Body of pancreas (tissue), 4 donors: Measurements from ENCODE around the gene ZNF79. TPM values are rescaled to one million over a fixed set of nuclear protein-coding genes. Genes with fewer than 3 reads are reported as not detected.
A peak's percentile ranks its signal among the peaks of the same experiment; 100 is the strongest.

Experiments
- ATAC-seq: fragments of 150-250 bp; one replicate; pipeline ENCODE4 v1.9.1; 2016
- DNase-seq, 4 donors: peaks; one replicate each; pipeline ENCODE4 v3.0.0-alpha.2; 2019
- H3K27ac ChIP-seq, 4 donors: fragments of 200-600 bp; sonication (generic); 1 replicate in 3 of 4; 2 replicates in 1 of 4; pipeline versions ENCODE4 v1.5.1 to v1.6.1; 2016 to 2019; ENCODE audit warnings: mild to moderate bottlenecking in 1 of 4, mixed read lengths in 1 of 4, moderate library complexity in 1 of 4
- H3K27me3 ChIP-seq, 2 donors: fragments of 200-600 bp; sonication (generic); one replicate each; pipeline ENCODE4 v1.6.0; 2016; ENCODE audit warnings: mild to moderate bottlenecking in 1 of 2
- H3K36me3 ChIP-seq, 2 donors: fragments of 200-600 bp; sonication (generic); replicated peaks in 1 of 2; 2 replicates each; pipeline ENCODE4 v1.5.1; 2016; ENCODE audit warnings: low read depth in 2 of 2; ENCODE audit not compliant: insufficient read depth in 1 of 2
- H3K4me1 ChIP-seq: fragments of 200-600 bp; sonication (generic); one replicate; pipeline ENCODE4 v1.6.0; 2016
- H3K4me3 ChIP-seq, 2 donors: fragments of 200-600 bp; sonication (generic); 1 replicate in 1 of 2; 2 replicates in 1 of 2; pipeline ENCODE4 v1.5.1; 2016 to 2019
- H3K9me3 ChIP-seq, 3 donors: fragments of 200-600 bp; sonication (generic); 1 replicate in 2 of 3; 2 replicates in 1 of 3; pipeline ENCODE4 v1.5.1; 2016
- CTCF ChIP-seq, 7 experiments: fragments of 450-650 bp in 4 of 7; fragments of 200-600 bp in 3 of 7; sonication (generic) in 3 of 7; IDR thresholded peaks; one replicate each; pipeline ENCODE4 v1.5.1; 2016 to 2019; ENCODE audit warnings: antibody characterized with exemption in 7 of 7
- POLR2A ChIP-seq, 3 donors: fragments of 450-650 bp; IDR thresholded peaks; one replicate each; pipeline ENCODE4 v1.6.1; 2016; ENCODE audit warnings: antibody characterized with exemption in 3 of 3, mild to moderate bottlenecking in 2 of 3
- WGBS, 2 donors: methylation state at CpG; one replicate each; pipeline ENCODE4 v1.1.5; 2017; 5-methylcytosine and 5-hydroxymethylcytosine counted together
- intact Hi-C: fragments of 100-400 bp; cut with DNase I; formaldehyde crosslinking; loops from one replicate; pipeline ENCODE4 v1.15.1; 2023
- total RNA-seq, 2 donors: library from RNA; depleted of rRNA; stranded (reverse); fragments of >200 nt; gene quantifications; one replicate each; pipeline ENCODE4 v1.1.0, GENCODE V29; 2016

The ZNF79 gene
- total RNA-seq, 2 donors from 2014 or later: 4.7 to 11.5 TPM

- Histone ChIP-seq H3K4me3 (no peak overlapping the region), H3K4me1 (peaks cover 14% of the 10 kb centered on the region), H3K27me3 (no peaks in the 10 kb centered on the region), H3K27ac (no peak overlapping the region), H3K9me3 (no peaks in the 10 kb centered on the region), H3K36me3 (no peaks in the 10 kb centered on the region)
- no peak for ATAC-seq
- DNase-seq: no peak
- TF ChIP-seq POLR2A (IDR thresholded peaks at IDR 0.05): no peak
- no peak for TF ChIP-seq CTCF (IDR thresholded peaks at IDR 0.05)
- 81 to 87% methylated on average over 15 of the region's 15 CpGs for WGBS, 2 donors
- intact Hi-C loops: no loop called here
Measured at GRCh38 chr9:127417131-127418036, 6.8 kb upstream of the ZNF79 start.

- no peak overlapping the region for H3K27ac ChIP-seq
- DNase-seq: peak in 1 of 4 donors; percentile 30
- H3K36me3 ChIP-seq: no peaks in the 10 kb centered on the region
- WGBS, 2 donors: 67 to 100% methylated on average over 1 to 12 of the region's 12 CpGs
- peaks cover 20% of the 10 kb centered on the region for H3K4me1 ChIP-seq
- H3K9me3 ChIP-seq: no peaks in the 10 kb centered on the region
- H3K4me3 ChIP-seq: no peak overlapping the region
- no peaks in the 10 kb centered on the region for H3K27me3 ChIP-seq
- TF ChIP-seq CTCF (IDR thresholded peaks at IDR 0.05) (peak in 2 of 7 experiments; percentile 11 to 17), POLR2A (IDR thresholded peaks at IDR 0.05) (no peak)
- intact Hi-C loops: no loop called here
- peak; percentile 34 for ATAC-seq
Measured at GRCh38 chr9:127418037-127418471, 6.1 kb upstream of the ZNF79 start.

- Histone ChIP-seq H3K27me3 (no peaks in the 10 kb centered on the region), H3K27ac (no peak overlapping the region), H3K36me3 (no peaks in the 10 kb centered on the region), H3K4me3 (no peak overlapping the region), H3K9me3 (no peaks in the 10 kb centered on the region), H3K4me1 (peaks cover 24% of the 10 kb centered on the region)
- no peak for DNase-seq
- no peak for ATAC-seq
- no peak for TF ChIP-seq POLR2A (IDR thresholded peaks at IDR 0.05)
- no peak for TF ChIP-seq CTCF (IDR thresholded peaks at IDR 0.05)
- intact Hi-C loops: no loop called here
- 88 to 91% methylated on average over 6 of the region's 6 CpGs for WGBS, 2 donors
Measured at GRCh38 chr9:127419348-127419747, 4.8 kb upstream of the ZNF79 start.

GRCh38 chr9:127421057-127421456 is 3.1 kb upstream of the ZNF79 start:
- Histone ChIP-seq H3K9me3 (no peaks in the 10 kb centered on the region), H3K27ac (peak overlapping the region in 1 of 4 donors; percentile 46), H3K4me3 (no peak overlapping the region), H3K4me1 (peaks cover 36% of the 10 kb centered on the region), H3K36me3 (no peaks in the 10 kb centered on the region), H3K27me3 (no peaks in the 10 kb centered on the region)
- TF ChIP-seq POLR2A (IDR thresholded peaks at IDR 0.05) (no peak), CTCF (IDR thresholded peaks at IDR 0.05) (no peak)
- DNase-seq (peak in 3 of 4 donors; percentile 43 to 58 (median 48)), ATAC-seq (no peak)
- WGBS, 2 donors: 44 to 46% methylated on average over 7 of the region's 7 CpGs
- intact Hi-C loops: no loop called here
